ENCODE data around the gene ALOXE3.

DNA sequence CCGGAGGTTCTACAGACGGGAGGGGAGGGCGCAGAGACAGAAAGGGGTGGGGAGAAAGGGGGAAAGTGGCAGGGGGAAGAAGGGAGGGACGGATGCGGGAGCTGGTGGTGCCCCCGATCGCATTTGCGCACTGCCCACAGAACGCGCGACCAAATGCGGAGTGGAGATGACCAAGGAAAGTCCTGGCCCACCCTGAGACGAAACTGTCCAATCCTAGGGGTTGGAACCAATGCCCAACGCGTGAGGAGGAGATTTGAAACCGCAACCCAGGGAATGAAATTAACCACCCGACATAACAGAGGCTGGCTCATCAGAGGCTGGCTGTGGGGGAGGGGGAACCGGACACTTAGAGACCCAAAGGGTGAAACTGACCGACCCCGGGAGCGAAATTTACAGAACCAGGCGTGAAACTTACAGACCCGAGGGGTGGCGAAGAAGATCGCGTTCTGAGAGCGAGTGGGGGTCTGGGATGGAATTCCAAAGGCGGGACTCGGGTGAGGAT is 4.2 kb upstream of the ALOXE3 start:
- TF ChIP-seq CTCF (IDR thresholded peaks at IDR 0.05): no peak
- TF ChIP-seq EP300 (IDR thresholded peaks at IDR 0.05): no peak
- no peak for TF ChIP-seq POLR2AphosphoS5 (IDR thresholded peaks at IDR 0.05)
- no peak for TF ChIP-seq POLR2A (IDR thresholded peaks at IDR 0.05)

Measured in upper lobe of left lung (tissue), 4 donors.